ENCODE results near the gene DNAH11.
"Not testable (repeated sequence)": the region's sequence is repeated elsewhere in the genome, so short reads cannot be mapped to it uniquely, and the experiment has no call there.

DNA sequence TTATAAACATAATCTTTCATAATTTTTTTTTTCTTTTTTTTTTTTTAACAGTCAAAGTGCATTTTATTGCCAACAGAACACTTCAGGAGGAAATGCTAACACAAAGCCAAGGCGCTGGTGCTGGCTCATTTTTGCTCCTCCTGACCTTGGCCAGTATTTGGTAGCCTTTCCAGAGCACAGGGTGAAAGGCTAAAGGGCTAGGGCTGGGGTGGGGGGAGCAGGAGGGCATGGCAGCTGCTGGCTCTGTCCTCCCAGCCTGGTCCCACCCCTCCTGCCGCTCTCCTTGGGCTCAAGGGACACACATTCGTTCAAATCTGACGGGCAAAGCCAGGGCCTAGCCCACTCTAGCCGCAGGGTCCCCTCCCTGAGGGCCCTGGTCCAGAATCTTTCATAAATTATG, 148.3 kb downstream of the DNAH11 start:
- not testable (repeated sequence) for TF ChIP-seq CTCF, POLR2AphosphoS5, POLR2A (IDR thresholded peaks at IDR 0.05)
